H9 (cell line): Measurements from ENCODE around the gene AMMECR1L. TPM values are rescaled to one million over a fixed set of nuclear protein-coding genes. Genes with fewer than 3 reads are reported as not detected.

Source experiments
- DNase-seq: peaks from one replicate; pipeline ENCODE4 v3.0.0-alpha.2; 2017
- H2AFZ ChIP-seq: one replicate; pipeline ENCODE4 v1.6.1; 2013; ENCODE audit warnings: mild to moderate bottlenecking, low read length, control low read depth, moderate library complexity
- H2AK5ac ChIP-seq: 2 replicates; pipeline ENCODE4 v1.6.1; 2013; ENCODE audit warnings: low read length, control low read depth, mixed read lengths; ENCODE audit not compliant: insufficient read length
- H2BK120ac ChIP-seq: one replicate; pipeline ENCODE4 v1.6.1; 2013; ENCODE audit warnings: low read depth, mild to moderate bottlenecking, low read length, control low read depth, inconsistent platforms; ENCODE audit not compliant: poor library complexity, severe bottlenecking
- H2BK12ac ChIP-seq: 2 replicates; pipeline ENCODE4 v1.6.1; 2013; ENCODE audit warnings: low read length, control low read depth, mixed read lengths, low read depth; ENCODE audit not compliant: insufficient read length
- H2BK15ac ChIP-seq: 2 replicates; pipeline ENCODE4 v1.6.1; 2013; ENCODE audit warnings: low read depth, low read length, control low read depth
- H2BK20ac ChIP-seq: one replicate; pipeline ENCODE4 v1.6.1; 2013; ENCODE audit warnings: low read depth, mild to moderate bottlenecking, low read length, control low read depth, inconsistent platforms; ENCODE audit not compliant: poor library complexity, severe bottlenecking
- H2BK5ac ChIP-seq: 2 replicates; pipeline ENCODE4 v1.6.1; 2013; ENCODE audit warnings: low read length, control low read depth, mixed read lengths; ENCODE audit not compliant: insufficient read length
- H3K14ac ChIP-seq: 2 replicates; pipeline ENCODE4 v1.6.1; 2013; ENCODE audit warnings: low read length, control low read depth; ENCODE audit not compliant: insufficient read depth
- H3K18ac ChIP-seq: 2 replicates; pipeline ENCODE4 v1.6.1; 2013; ENCODE audit warnings: low read depth, mild to moderate bottlenecking, mixed read lengths, low read length, control low read depth; ENCODE audit not compliant: insufficient read length
- H3K23ac ChIP-seq: 2 replicates; pipeline ENCODE4 v1.6.1; 2013; ENCODE audit warnings: low read length, control low read depth, mixed read lengths, low read depth; ENCODE audit not compliant: insufficient read length
- H3K23me2 ChIP-seq: 2 replicates; pipeline ENCODE4 v1.6.1; 2013; ENCODE audit warnings: low read depth, mild to moderate bottlenecking, mixed read lengths, low read length, control low read depth; ENCODE audit not compliant: insufficient read length, poor library complexity, severe bottlenecking
- H3K27ac ChIP-seq: 2 replicates; pipeline ENCODE4 v1.5.1; 2013; ENCODE audit warnings: low read length, control low read depth, mixed read lengths, low read depth; ENCODE audit not compliant: insufficient read length
- H3K27me3 ChIP-seq: 2 replicates; pipeline ENCODE4 v1.6.1; 2013; ENCODE audit warnings: low read length, control low read depth, inconsistent platforms; ENCODE audit not compliant: insufficient read depth
- H3K4ac ChIP-seq: 2 replicates; pipeline ENCODE4 v1.6.1; 2013; ENCODE audit warnings: low read depth, mild to moderate bottlenecking, control low read depth, inconsistent platforms, low read length, moderate library complexity
- H3K4me1 ChIP-seq: 2 replicates; pipeline ENCODE4 v1.6.1; 2013; ENCODE audit warnings: low read length, control low read depth, inconsistent platforms; ENCODE audit not compliant: insufficient read depth
- H3K4me2 ChIP-seq: 2 replicates; pipeline ENCODE4 v1.6.1; 2013; ENCODE audit warnings: low read length, control low read depth, mixed read lengths; ENCODE audit not compliant: insufficient read length, insufficient read depth
- H3K56ac ChIP-seq: 2 replicates; pipeline ENCODE4 v1.6.1; 2013; ENCODE audit warnings: low read depth, mild to moderate bottlenecking, mixed read lengths, low read length, control low read depth; ENCODE audit not compliant: insufficient read length
- H3K79me1 ChIP-seq: 2 replicates; pipeline ENCODE4 v1.6.1; 2013; ENCODE audit warnings: low read depth, mild to moderate bottlenecking, moderate library complexity, low read length, control low read depth, inconsistent platforms; ENCODE audit not compliant: insufficient read depth, poor library complexity, severe bottlenecking
- H3K79me2 ChIP-seq: 2 replicates; pipeline ENCODE4 v1.6.1; 2013; ENCODE audit warnings: low read length, control low read depth, inconsistent platforms; ENCODE audit not compliant: insufficient read depth
- H3K9ac ChIP-seq: 2 replicates; pipeline ENCODE4 v1.6.1; 2013; ENCODE audit warnings: low read length, control low read depth, mixed read lengths; ENCODE audit not compliant: insufficient read length; ENCODE audit errors: extremely low read depth
- H3K9me3 ChIP-seq: one replicate; pipeline ENCODE4 v1.6.1; 2013; ENCODE audit warnings: low read depth, low read length, inconsistent platforms; ENCODE audit not compliant: control insufficient read depth
- H3T11ph ChIP-seq: one replicate; pipeline ENCODE4 v1.6.1; 2013; ENCODE audit warnings: mild to moderate bottlenecking, low read length, control low read depth, inconsistent platforms
- H4K20me1 ChIP-seq: one replicate; pipeline ENCODE4 v1.6.1; 2013; ENCODE audit not compliant: control insufficient read depth, insufficient read length, insufficient read depth
- H4K5ac ChIP-seq: 2 replicates; pipeline ENCODE4 v1.6.1; 2013; ENCODE audit warnings: low read depth, mild to moderate bottlenecking, mixed read lengths, low read length, control low read depth; ENCODE audit not compliant: insufficient read length
- H4K8ac ChIP-seq: replicated peaks from 2 replicates; pipeline ENCODE4 v1.6.1; 2013; ENCODE audit warnings: low read length, control low read depth, mixed read lengths, low read depth; ENCODE audit not compliant: insufficient read length
- H4K91ac ChIP-seq: 2 replicates; pipeline ENCODE4 v1.6.1; 2013; ENCODE audit warnings: low read depth, mild to moderate bottlenecking, moderate library complexity, mixed read lengths, low read length, control low read depth; ENCODE audit not compliant: insufficient read length
- H3K27ac Mint-ChIP-seq, 3 experiments: 2 replicates in 2 of 3; 3 replicates in 1 of 3; pipeline ENCODE4 v1.8.0; 2020 to 2021; ENCODE audit warnings: mixed read lengths in 3 of 3, mild to moderate bottlenecking in 1 of 3, moderate library complexity in 1 of 3
- H3K27me3 Mint-ChIP-seq: 2 replicates; pipeline ENCODE4 v1.8.0; 2021; ENCODE audit warnings: low read depth, mild to moderate bottlenecking, moderate library complexity, mixed read lengths
- H3K36me3 Mint-ChIP-seq, 3 experiments: 2 replicates in 2 of 3; 3 replicates in 1 of 3; pipeline ENCODE4 v1.8.0; 2020 to 2021; ENCODE audit warnings: low read depth in 3 of 3, mixed read lengths in 3 of 3; ENCODE audit not compliant: insufficient read depth in 1 of 3
- H3K4me1 Mint-ChIP-seq, 2 experiments: 2 replicates each; pipeline ENCODE4 v1.8.0; 2020; ENCODE audit warnings: mixed read lengths in 2 of 2
- H3K4me3 Mint-ChIP-seq, 2 experiments: 2 replicates in 1 of 2; 3 replicates in 1 of 2; pipeline ENCODE4 v1.8.0; 2020 to 2021; ENCODE audit warnings: mild to moderate bottlenecking in 2 of 2, mixed read lengths in 2 of 2, moderate library complexity in 1 of 2
- H3K9me3 Mint-ChIP-seq, 2 experiments: 2 replicates in 1 of 2; 3 replicates in 1 of 2; pipeline ENCODE4 v1.8.0; 2020; ENCODE audit warnings: mild to moderate bottlenecking in 2 of 2, mixed read lengths in 2 of 2, moderate library complexity in 1 of 2
- WGBS: extraction: QIAGEN DNeasy Blood & Tissue Kit; methylation state at CpG from one replicate; pipeline ENCODE4 v1.1.7; 2013; ENCODE audit warnings: missing lambda C conversion rate, low lambda C conversion rate, mixed read lengths; ENCODE audit not compliant: insufficient read length; ENCODE audit errors: extremely low coverage; 5-methylcytosine and 5-hydroxymethylcytosine counted together
- total RNA-seq: library from RNA; stranded (reverse); gene quantifications from 2 replicates; pipeline ENCODE4 v1.2.1, GENCODE V29; 2021
- TF ChIP-seq, protein P1 (sequence below): fragments of 200-600 bp; sonication (generic); conservative IDR thresholded peaks from 3 replicates; pipeline ENCODE4 v1.8.0; 2021; ENCODE audit warnings: antibody characterized with exemption, mild to moderate bottlenecking

The AMMECR1L gene
- total RNA-seq, 1 experiment from 2014 or later: 20.0 TPM

DNA sequence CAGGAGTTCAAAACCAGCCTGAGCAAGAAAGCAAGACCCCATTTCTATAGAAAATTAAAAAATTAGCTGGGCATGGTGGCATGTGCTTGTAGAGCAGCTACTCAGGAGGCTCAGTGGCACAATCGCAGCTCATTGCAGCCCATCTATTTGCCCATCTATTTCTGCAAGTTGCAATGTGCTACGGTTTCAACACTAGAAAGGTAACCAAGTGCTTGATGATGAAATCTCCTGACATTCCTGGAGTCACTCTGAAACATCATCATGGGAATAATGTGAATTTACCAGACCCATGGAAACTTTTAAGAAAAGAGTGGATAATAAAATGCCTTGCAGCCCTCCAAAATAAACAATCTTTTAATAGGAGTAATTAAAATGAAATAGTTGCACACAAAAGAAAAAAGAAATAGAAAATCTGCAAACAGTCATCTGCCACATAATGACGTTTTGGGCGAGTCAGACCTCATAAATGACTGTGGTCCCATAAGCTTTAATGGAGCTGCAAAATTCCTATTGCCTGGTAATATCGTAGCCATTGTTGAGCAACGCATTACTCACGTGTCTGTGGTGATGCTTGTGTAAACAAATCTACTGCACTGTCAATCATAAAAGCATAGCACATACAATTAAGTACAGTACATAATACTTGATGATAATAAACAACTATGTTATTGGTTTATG lies 46.6 kb upstream of the AMMECR1L start:
- Mint-ChIP-seq H3K9me3 (no peaks in the 10 kb centered on the region), H3K27ac (no peak overlapping the region), H3K36me3 (no peaks in the 10 kb centered on the region), H3K4me3 (no peak overlapping the region), H3K4me1 (0 out of 4 replicates have a peak, but pooled peaks cover 0 to under 1% of the 10 kb centered on the region in 2 experiments), H3K27me3 (no peaks in the 10 kb centered on the region)
- no peak overlapping the region for H2BK20ac ChIP-seq
- H3K9me3 ChIP-seq: no peaks in the 10 kb centered on the region
- H3K18ac ChIP-seq: no peak overlapping the region
- H4K8ac ChIP-seq: no peak overlapping the region
- H4K20me1 ChIP-seq: no peaks in the 10 kb centered on the region
- H4K91ac ChIP-seq: no peak overlapping the region
- no peak overlapping the region for H3K56ac ChIP-seq
- H2BK12ac ChIP-seq: no peak overlapping the region
- H2AK5ac ChIP-seq: no peak overlapping the region
- TF ChIP-seq, protein P1, sequence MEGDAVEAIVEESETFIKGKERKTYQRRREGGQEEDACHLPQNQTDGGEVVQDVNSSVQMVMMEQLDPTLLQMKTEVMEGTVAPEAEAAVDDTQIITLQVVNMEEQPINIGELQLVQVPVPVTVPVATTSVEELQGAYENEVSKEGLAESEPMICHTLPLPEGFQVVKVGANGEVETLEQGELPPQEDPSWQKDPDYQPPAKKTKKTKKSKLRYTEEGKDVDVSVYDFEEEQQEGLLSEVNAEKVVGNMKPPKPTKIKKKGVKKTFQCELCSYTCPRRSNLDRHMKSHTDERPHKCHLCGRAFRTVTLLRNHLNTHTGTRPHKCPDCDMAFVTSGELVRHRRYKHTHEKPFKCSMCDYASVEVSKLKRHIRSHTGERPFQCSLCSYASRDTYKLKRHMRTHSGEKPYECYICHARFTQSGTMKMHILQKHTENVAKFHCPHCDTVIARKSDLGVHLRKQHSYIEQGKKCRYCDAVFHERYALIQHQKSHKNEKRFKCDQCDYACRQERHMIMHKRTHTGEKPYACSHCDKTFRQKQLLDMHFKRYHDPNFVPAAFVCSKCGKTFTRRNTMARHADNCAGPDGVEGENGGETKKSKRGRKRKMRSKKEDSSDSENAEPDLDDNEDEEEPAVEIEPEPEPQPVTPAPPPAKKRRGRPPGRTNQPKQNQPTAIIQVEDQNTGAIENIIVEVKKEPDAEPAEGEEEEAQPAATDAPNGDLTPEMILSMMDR: no peak
- no peaks in the 10 kb centered on the region for H3K23me2 ChIP-seq
- H2BK15ac ChIP-seq: no peak overlapping the region
- H3T11ph ChIP-seq: no peak overlapping the region
- H2BK5ac ChIP-seq: no peak overlapping the region
- H3K27ac ChIP-seq: no peak overlapping the region
- H3K4ac ChIP-seq: no peak overlapping the region
- H3K4me2 ChIP-seq: no peak overlapping the region
- H2BK120ac ChIP-seq: no peak overlapping the region
- no peak overlapping the region for H3K9ac ChIP-seq
- H3K14ac ChIP-seq: no peak overlapping the region
- H3K27me3 ChIP-seq: no peaks in the 10 kb centered on the region
- no CpG with 5 or more reads among the region's 7 CpGs for WGBS
- H2AFZ ChIP-seq: no peak overlapping the region
- H3K79me1 ChIP-seq: no peaks in the 10 kb centered on the region
- no peaks in the 10 kb centered on the region for H3K79me2 ChIP-seq
- no peaks in the 10 kb centered on the region for H3K4me1 ChIP-seq
- H3K23ac ChIP-seq: no peak overlapping the region
- no peak for DNase-seq
- no peak overlapping the region for H4K5ac ChIP-seq
